ENCODE measurements around the gene NTRK3.

- TF ChIP-seq ZFP3 (CRISPR knock-in tag; IDR thresholded peaks at IDR 0.05) (no peak), PATZ1 (CRISPR knock-in tag; IDR thresholded peaks at IDR 0.05; ENCODE audit: borderline replicate concordance) (no peak)
These were observed 187.0 kb downstream of the NTRK3 start for GRCh38 chr15:88069561-88069960.

All from SK-N-SH treated with all-trans-retinoic acid at 6 μM for 48 hours (cell line).